HG02938 (cell line): ENCODE data around the gene TWNK.

ENCODE experiments used
- ATAC-seq: cut with Tn5 transposase; IDR thresholded peaks from one replicate; pipeline ENCODE4 v1.9.1; 2021; ENCODE audit warnings: mild to moderate bottlenecking, moderate library complexity; ENCODE audit not compliant: unreplicated experiment

The TWNK gene

GRCh38 chr10:100996678-100997359 lies 9.5 kb downstream of the TWNK start:
- no peak for ATAC-seq

- ATAC-seq, result no peak
These were observed 10.2 kb downstream of the TWNK start for GRCh38 chr10:100997360-100998182.

GRCh38 chr10:100998183-100998990 lies 11.0 kb downstream of the TWNK start:
- ATAC-seq, result peak; percentile 7

GRCh38 chr10:100998991-100999741 lies 11.8 kb downstream of the TWNK start:
- ATAC-seq, result peak; percentile 42

- ATAC-seq, result no peak
These were observed 12.4 kb downstream of the TWNK start, which contains the start of gene LZTS2 for GRCh38 chr10:100999742-101000126. TSS of gene LZTS2 (plus strand) at chr10:100999808. CDS start at chr10:101002539, 2,731 bp downstream.

- no peak for ATAC-seq
These were observed 13.0 kb downstream of the TWNK start for GRCh38 chr10:101000127-101000914.

GRCh38 chr10:101000915-101001658 lies 13.7 kb downstream of the TWNK start:
- ATAC-seq, result no peak

- ATAC-seq, result no peak
These were observed 14.3 kb downstream of the TWNK start for GRCh38 chr10:101001659-101002035.

- no peak for ATAC-seq
These were observed 15.1 kb downstream of the TWNK start for GRCh38 chr10:101002456-101002855.

- no peak for ATAC-seq
These were observed 16.4 kb downstream of the TWNK start for GRCh38 chr10:101003639-101004206.

- no peak for ATAC-seq
These were observed 18.0 kb downstream of the TWNK start for GRCh38 chr10:101005361-101005760.

- ATAC-seq, result no peak
These were observed 18.7 kb downstream of the TWNK start for GRCh38 chr10:101005869-101006567.

GRCh38 chr10:101006593-101007098 lies 19.3 kb downstream of the TWNK start:
- no peak for ATAC-seq

- no peak for ATAC-seq
These were observed 19.9 kb downstream of the TWNK start for GRCh38 chr10:101007099-101007711.

GRCh38 chr10:101007915-101008822 lies 20.8 kb downstream of the TWNK start:
- no peak for ATAC-seq

GRCh38 chr10:101008823-101009423 lies 21.6 kb downstream of the TWNK start:
- ATAC-seq, result no peak
